Naive thymus-derived CD4-positive, alpha-beta T cell (primary cell): ENCODE data around the gene UBASH3A. TPM values are rescaled to one million over a fixed set of nuclear protein-coding genes. Genes with fewer than 3 reads are reported as not detected.

Source experiments
- ATAC-seq: fragments of 150-1000 bp; cut with Tn5 transposase; 2 replicates; pipeline ENCODE4 v1.10.0; 2021; ENCODE audit warnings: mild to moderate bottlenecking, moderate library complexity
- CTCF ChIA-PET: fragments of 350-600 bp; sonication (Branson Sonifier 250); formaldehyde crosslinking; loops from one replicate; lab custom pipeline; 2021; ENCODE audit warnings: antibody characterized with exemption; lab: Charles Lee
- POLR2A ChIA-PET: fragments of 350-600 bp; sonication (Branson Sonifier 250); formaldehyde crosslinking; loops from one replicate; lab custom pipeline; 2021; ENCODE audit warnings: antibody characterized with exemption, inconsistent platforms; lab: Charles Lee
- DNase-seq, 9 donors: peaks; one replicate each; pipeline versions ENCODE4 v3.0.0 to v3.0.0-alpha.2; 2020 to 2022; ENCODE audit warnings: mixed read lengths in 1 of 9
- H3K27ac ChIP-seq: one replicate; pipeline ENCODE4 v1.7.0; 2013; ENCODE audit warnings: mild to moderate bottlenecking, low read depth, low read length, moderate library complexity
- H3K27me3 ChIP-seq, 2 donors: one replicate each; pipeline ENCODE4 v1.7.0; 2013; ENCODE audit warnings: low read length in 2 of 2, mild to moderate bottlenecking in 2 of 2, moderate library complexity in 2 of 2; ENCODE audit not compliant: control insufficient read depth in 2 of 2, insufficient read depth in 2 of 2
- H3K36me3 ChIP-seq, 3 experiments: 1 replicate in 2 of 3; 2 replicates in 1 of 3; pipeline ENCODE4 v1.7.0; 2013; ENCODE audit warnings: low read length in 3 of 3, mild to moderate bottlenecking in 3 of 3, moderate library complexity in 1 of 3; ENCODE audit not compliant: insufficient read depth in 3 of 3, control insufficient read depth in 2 of 3
- H3K4me1 ChIP-seq, 2 donors: one replicate each; pipeline ENCODE4 v1.7.0; 2013; ENCODE audit warnings: low read length in 2 of 2, mild to moderate bottlenecking in 2 of 2, moderate library complexity in 1 of 2; ENCODE audit not compliant: control insufficient read depth in 2 of 2, insufficient read depth in 2 of 2
- H3K4me3 ChIP-seq: 2 replicates; pipeline ENCODE4 v1.7.0; 2013; ENCODE audit warnings: mild to moderate bottlenecking, low read length
- H3K9me3 ChIP-seq, 3 experiments: 1 replicate in 2 of 3; 2 replicates in 1 of 3; pipeline ENCODE4 v1.7.0; 2013; ENCODE audit warnings: low read length in 3 of 3; ENCODE audit not compliant: control insufficient read depth in 2 of 3
- H3K27ac Mint-ChIP-seq, 9 donors: one replicate each; pipeline ENCODE4 v1.8.0; 2020 to 2022; ENCODE audit warnings: mixed read lengths in 9 of 9, mild to moderate bottlenecking in 8 of 9, moderate library complexity in 5 of 9, inconsistent platforms in 2 of 9
- H3K27me3 Mint-ChIP-seq, 5 donors: one replicate each; pipeline ENCODE4 v1.8.0; 2021 to 2022; ENCODE audit warnings: mixed read lengths in 5 of 5, mild to moderate bottlenecking in 1 of 5
- H3K36me3 Mint-ChIP-seq, 5 donors: one replicate each; pipeline ENCODE4 v1.8.0; 2020 to 2022; ENCODE audit warnings: mixed read lengths in 5 of 5, mild to moderate bottlenecking in 3 of 5, inconsistent platforms in 1 of 5
- H3K4me1 Mint-ChIP-seq, 7 donors: one replicate each; pipeline ENCODE4 v1.8.0; 2020 to 2022; ENCODE audit warnings: mixed read lengths in 7 of 7, mild to moderate bottlenecking in 3 of 7, inconsistent platforms in 1 of 7
- H3K4me3 Mint-ChIP-seq, 10 donors: one replicate each; pipeline ENCODE4 v1.8.0; 2020 to 2022; ENCODE audit warnings: mild to moderate bottlenecking in 10 of 10, mixed read lengths in 10 of 10, moderate library complexity in 6 of 10, inconsistent platforms in 2 of 10
- H3K9me3 Mint-ChIP-seq, 11 donors: one replicate each; pipeline ENCODE4 v1.8.0; 2020 to 2022; ENCODE audit warnings: mixed read lengths in 11 of 11, mild to moderate bottlenecking in 4 of 11, inconsistent platforms in 1 of 11, moderate library complexity in 1 of 11
- intact Hi-C, 2 donors: fragments of 100-400 bp; cut with micrococcal nuclease; formaldehyde crosslinking; loops; one replicate each; pipeline ENCODE4 v1.15.1; 2023
- polyA plus RNA-seq, 2 donors: library from polyadenylated mRNA; unstranded; fragments of 300-500 nt; fragmentation: Illumina TruSeq; gene quantifications; one replicate each; pipeline ENCODE4 v1.2.3, GENCODE V29; 2021
- total RNA-seq, 6 experiments: library from RNA in 5 of 6; stranded (reverse) in 5 of 6; gene quantifications; 1 replicate in 5 of 6; 2 replicates in 1 of 6; pipeline ENCODE4 v1.2.3 and lab custom pipeline; 2021 to 2026

Gene UBASH3A
- total and polyA plus RNA-seq, 7 experiments from 2014 or later = 41.9 to 101 (median 91.7) TPM

DNA sequence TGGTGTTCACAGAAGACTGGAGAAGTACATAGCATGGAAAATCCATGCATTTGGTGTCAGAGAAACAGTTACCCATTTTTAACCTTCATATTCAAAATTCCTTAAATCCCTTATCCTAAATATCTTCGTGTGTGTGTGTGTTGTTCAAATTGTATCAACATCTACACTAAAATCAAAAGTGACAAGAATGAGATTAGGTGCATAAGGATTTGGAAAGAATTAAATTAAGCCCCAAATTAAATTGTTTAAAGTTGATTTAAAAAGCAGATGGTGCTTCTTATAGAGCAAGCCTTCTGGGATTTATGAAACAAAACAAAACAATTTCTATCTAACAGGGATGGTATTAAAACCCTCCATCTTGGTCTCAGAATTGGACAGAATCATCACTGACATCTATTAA lies 87.6 kb downstream of the UBASH3A start:
- H3K36me3 Mint-ChIP-seq = peaks cover 0 to 6% (median 0%) of the 10 kb centered on the region in 5 donors
- no peak overlapping the region for H3K27ac ChIP-seq
- no peak overlapping the region for H3K4me3 ChIP-seq
- H3K36me3 ChIP-seq = no peaks in the 10 kb centered on the region
- H3K4me1 Mint-ChIP-seq = peaks cover 5 to 24% (median 19%) of the 10 kb centered on the region in 7 donors
- ATAC-seq (no peak), DNase-seq (no peak)
- H3K9me3 Mint-ChIP-seq = peaks cover 0 to 8% (median 0%) of the 10 kb centered on the region in 11 donors
- peaks cover 0 to 46% (median 3%) of the 10 kb centered on the region in 5 donors for H3K27me3 Mint-ChIP-seq
- no peaks in the 10 kb centered on the region for H3K9me3 ChIP-seq
- H3K27ac Mint-ChIP-seq = no peak overlapping the region
- no peaks in the 10 kb centered on the region for H3K27me3 ChIP-seq
- no peak overlapping the region for H3K4me3 Mint-ChIP-seq
- CTCF ChIA-PET = no interaction called here
- intact Hi-C loops = no loop called here
- POLR2A ChIA-PET = interaction anchor here (0.6 kb wide), 1 partner anchor 41 kb away, joined by 3 read pairs; no protein-coding TSS in a partner anchor
- H3K4me1 ChIP-seq = peaks cover 6% of the 10 kb centered on the region in 2 donors

DNA sequence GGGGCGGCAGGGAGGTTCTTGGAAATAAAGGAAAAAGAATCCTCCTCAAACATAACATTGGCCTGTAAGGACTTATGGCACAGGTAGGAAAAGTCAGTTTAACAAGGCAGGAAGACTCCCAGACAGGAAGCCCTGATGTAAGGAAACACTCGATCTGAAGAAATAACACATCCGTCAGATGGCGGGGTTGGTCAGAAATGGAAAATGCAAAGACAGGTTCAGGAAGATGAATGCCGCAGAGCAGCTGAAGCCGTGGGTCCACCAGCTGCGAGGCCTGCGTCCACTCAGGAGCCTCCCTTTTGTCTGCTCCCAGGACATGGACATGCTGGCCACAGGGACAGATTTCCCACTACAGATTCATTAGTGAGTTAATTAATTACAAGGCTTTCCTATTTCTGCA lies 88.5 kb downstream of the UBASH3A start:
- Histone ChIP-seq H3K4me1 (peaks cover 11 to 14% of the 10 kb centered on the region in 2 donors), H3K9me3 (no peaks in the 10 kb centered on the region), H3K27me3 (no peaks in the 10 kb centered on the region), H3K27ac (no peak overlapping the region), H3K4me3 (no peak overlapping the region), H3K36me3 (no peaks in the 10 kb centered on the region)
- no peak for ATAC-seq
- peaks cover 10 to 30% (median 25%) of the 10 kb centered on the region in 7 donors for H3K4me1 Mint-ChIP-seq
- ChIA-PET CTCF (no interaction called here), POLR2A (no interaction called here)
- peaks cover 0 to 8% (median 0%) of the 10 kb centered on the region in 11 donors for H3K9me3 Mint-ChIP-seq
- peaks cover 0 to 37% (median 0%) of the 10 kb centered on the region in 5 donors for H3K27me3 Mint-ChIP-seq
- H3K4me3 Mint-ChIP-seq = peak overlapping the region in 1 of 10 donors; percentile 6
- H3K27ac Mint-ChIP-seq = no peak overlapping the region
- DNase-seq = no peak
- intact Hi-C loops = no loop called here
- H3K36me3 Mint-ChIP-seq = peaks cover 0 to 6% (median 0%) of the 10 kb centered on the region in 5 donors

DNA sequence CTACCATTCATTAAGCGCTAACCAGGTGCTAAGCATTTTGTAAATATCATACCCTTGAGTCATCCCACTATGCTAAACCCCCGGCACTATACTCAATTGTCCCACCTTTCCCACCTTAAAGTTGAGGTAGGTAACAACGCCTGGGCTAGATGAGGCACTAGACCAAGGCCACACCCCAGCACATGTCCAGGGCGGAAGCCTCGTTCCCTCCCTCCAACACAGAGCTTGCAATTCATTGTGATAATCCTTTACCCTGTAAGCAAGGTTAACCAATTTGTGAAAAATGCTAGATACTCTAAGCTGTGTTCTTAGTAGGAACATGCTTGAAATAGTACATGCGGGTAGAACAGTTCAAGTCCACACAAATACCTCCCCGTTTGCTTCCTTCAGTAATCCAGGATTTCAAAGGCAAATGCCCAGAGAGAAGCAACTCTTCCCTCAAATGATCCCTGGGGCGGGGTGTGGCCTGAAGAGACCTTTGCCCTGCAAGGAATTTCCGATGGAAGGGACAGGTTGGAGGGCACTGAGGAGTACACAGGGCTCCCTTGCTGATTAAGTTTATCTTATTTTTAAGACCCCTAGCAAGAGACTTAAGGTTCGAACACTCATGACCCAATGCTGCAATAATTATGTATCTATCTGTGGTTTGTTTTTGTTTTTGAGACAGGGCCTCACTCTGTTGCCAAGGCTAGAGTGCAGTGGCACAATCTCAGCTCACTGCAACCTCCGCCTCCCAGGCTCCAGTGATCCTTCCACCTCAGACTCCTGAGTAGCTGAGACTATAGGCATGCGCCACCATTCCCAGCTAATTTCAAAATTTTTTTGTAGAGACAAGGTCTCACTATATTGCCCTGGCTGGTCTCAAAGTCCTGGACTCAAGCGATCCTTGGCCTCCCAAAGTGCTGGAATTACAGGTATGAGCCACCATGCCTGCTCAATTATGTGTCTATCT lies 89.7 kb downstream of the UBASH3A start:
- H3K9me3 ChIP-seq = no peaks in the 10 kb centered on the region
- H3K27ac Mint-ChIP-seq = peak overlapping the region in 2 of 9 donors; percentile 5 to 36
- ChIA-PET CTCF (interaction anchor here (0.7 kb wide), 2 partner anchors 69 to 90 kb away, joined by 3 read pairs; partner anchors contain the start of gene UBASH3A), POLR2A (no interaction called here)
- H3K4me1 Mint-ChIP-seq = peaks cover 11 to 30% (median 26%) of the 10 kb centered on the region in 7 donors
- H3K4me1 ChIP-seq = peaks cover 11 to 15% of the 10 kb centered on the region in 2 donors
- no peak overlapping the region for H3K4me3 ChIP-seq
- no peaks in the 10 kb centered on the region for H3K36me3 ChIP-seq
- intact Hi-C loops = no loop called here
- H3K36me3 Mint-ChIP-seq = no peaks in the 10 kb centered on the region
- H3K4me3 Mint-ChIP-seq = no peak overlapping the region
- peaks cover 0 to 28% (median 0%) of the 10 kb centered on the region in 5 donors for H3K27me3 Mint-ChIP-seq
- H3K9me3 Mint-ChIP-seq = peaks cover 0 to 8% (median 0%) of the 10 kb centered on the region in 11 donors
- no peak for DNase-seq
- H3K27me3 ChIP-seq = no peaks in the 10 kb centered on the region
- no peak overlapping the region for H3K27ac ChIP-seq
- ATAC-seq = no peak

DNA sequence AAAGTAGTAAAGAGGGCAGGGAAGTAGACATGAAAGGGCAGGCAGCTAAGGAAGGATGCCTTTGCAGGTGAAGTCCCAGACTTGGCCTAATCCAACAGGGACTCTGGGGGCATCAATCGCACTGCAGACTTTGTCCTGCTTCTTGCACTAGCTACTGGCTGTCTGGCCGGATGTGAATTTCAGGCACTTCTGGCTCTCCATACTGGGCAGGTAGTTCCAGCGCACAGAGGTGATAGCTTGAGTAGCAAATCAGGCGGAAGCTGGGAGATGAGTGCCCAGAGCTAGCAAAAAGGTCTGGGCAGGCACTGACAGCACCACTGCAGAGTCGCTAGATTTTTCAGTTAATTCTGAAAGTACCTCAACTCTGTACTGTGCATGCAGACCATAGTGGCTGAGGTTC lies 91.3 kb downstream of the UBASH3A start:
- H3K4me3 Mint-ChIP-seq = peak overlapping the region in 5 of 10 donors; percentile 90 to 96 (median 94)
- CTCF ChIA-PET = no interaction called here
- intact Hi-C loops = loop anchor here (5.0 kb wide), 4 partner anchors 78 to 1167 kb away; partner anchors contain the start of gene UBASH3A (in 1 of the 2)

DNA sequence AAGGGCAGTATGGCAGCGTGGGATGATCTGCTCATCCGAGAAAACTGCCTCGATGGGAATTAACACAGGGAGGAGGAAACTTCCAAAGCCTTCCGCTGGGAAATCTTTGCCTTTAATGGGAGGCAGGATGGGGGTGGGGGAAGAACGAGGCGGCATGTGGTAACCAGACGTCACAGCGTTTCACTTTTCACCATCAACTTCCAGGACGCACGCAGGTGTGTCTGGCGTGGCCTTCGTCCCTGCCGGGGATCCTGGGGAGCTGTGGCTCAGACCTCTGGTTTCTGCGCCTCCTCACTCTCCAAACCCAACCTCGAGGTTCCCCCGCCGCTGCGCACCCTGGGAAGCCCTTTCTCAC lies 92.0 kb downstream of the UBASH3A start:
- no peaks in the 10 kb centered on the region for H3K27me3 ChIP-seq
- H3K9me3 ChIP-seq = no peaks in the 10 kb centered on the region
- ATAC-seq (no peak), DNase-seq (no peak)
- peak overlapping the region; percentile 91 for H3K4me3 ChIP-seq
- peaks cover 11 to 15% of the 10 kb centered on the region in 2 donors for H3K4me1 ChIP-seq
- H3K9me3 Mint-ChIP-seq = no peaks in the 10 kb centered on the region
- CTCF ChIA-PET = interaction anchor here (1.0 kb wide), 1 partner anchor 17 kb away, joined by 3 read pairs; no protein-coding TSS in a partner anchor
- H3K4me1 Mint-ChIP-seq = peaks cover 11 to 30% (median 26%) of the 10 kb centered on the region in 7 donors
- peaks cover 0 to 27% (median 0%) of the 10 kb centered on the region in 5 donors for H3K27me3 Mint-ChIP-seq
- POLR2A ChIA-PET = interaction anchor here (1.0 kb wide), 1 partner anchor 41 kb away, joined by 3 read pairs; no protein-coding TSS in a partner anchor
- intact Hi-C loops = loop anchor here (1.0 to 5.0 kb wide), 13 partner anchors 19 to 1167 kb away; partner anchors contain the start of genes NDUFV3 (in 1 of the 2), UBASH3A (in 1 of the 2) and WDR4 (in 1 of the 2)
- H3K27ac Mint-ChIP-seq = peak overlapping the region; percentile 18 to 98 (median 92)
- peak overlapping the region; percentile 85 to 96 (median 92) for H3K4me3 Mint-ChIP-seq
- H3K36me3 Mint-ChIP-seq = no peaks in the 10 kb centered on the region
- H3K27ac ChIP-seq = peak overlapping the region; percentile 93
- no peaks in the 10 kb centered on the region for H3K36me3 ChIP-seq

More for the DNA sequence above, 91.3 kb downstream of the UBASH3A start:
- H3K4me1 Mint-ChIP-seq = peaks cover 11 to 30% (median 26%) of the 10 kb centered on the region in 7 donors
- no peak overlapping the region for H3K4me3 ChIP-seq
- H3K9me3 ChIP-seq = no peaks in the 10 kb centered on the region
- H3K9me3 Mint-ChIP-seq = no peaks in the 10 kb centered on the region
- H3K27me3 Mint-ChIP-seq = peaks cover 0 to 21% (median 0%) of the 10 kb centered on the region in 5 donors
- no peak overlapping the region for H3K27ac ChIP-seq
- H3K36me3 Mint-ChIP-seq = no peaks in the 10 kb centered on the region
- ATAC-seq = no peak
- no peaks in the 10 kb centered on the region for H3K36me3 ChIP-seq
- H3K27me3 ChIP-seq = no peaks in the 10 kb centered on the region
- H3K27ac Mint-ChIP-seq = peak overlapping the region in 2 of 9 donors; percentile 43 to 59
- H3K4me1 ChIP-seq = peaks cover 11 to 15% of the 10 kb centered on the region in 2 donors
- POLR2A ChIA-PET = interaction anchor here (1.0 kb wide), 1 partner anchor 40 kb away, joined by 3 read pairs; no protein-coding TSS in a partner anchor
- DNase-seq = no peak
